Esophagus squamous epithelium (tissue), 5 donors: ENCODE measurements around the gene ZNF319. TPM values are rescaled to one million over a fixed set of nuclear protein-coding genes. Genes with fewer than 3 reads are reported as not detected.

Source experiments
- DNase-seq: peaks from one replicate; lab custom pipeline; 2025; lab: John Stamatoyannopoulos, UW
- H3K27ac ChIP-seq, 4 donors: fragments of 200-600 bp; sonication (generic); one replicate each; pipeline ENCODE4 v1.5.1; 2016 to 2019; ENCODE audit warnings: mild to moderate bottlenecking in 1 of 4
- H3K27me3 ChIP-seq, 4 donors: fragments of 200-600 bp; sonication (generic); 1 replicate in 3 of 4; 2 replicates in 1 of 4; pipeline versions ENCODE4 v1.5.1 to v1.6.0; 2017 to 2021; ENCODE audit warnings: antibody characterized with exemption in 1 of 4
- H3K36me3 ChIP-seq, 3 donors: fragments of 200-600 bp; sonication (generic); one replicate each; pipeline ENCODE4 v1.5.1; 2016 to 2019
- H3K4me1 ChIP-seq, 3 donors: fragments of 200-600 bp; sonication (generic); one replicate each; pipeline ENCODE4 v1.5.1; 2017 to 2019
- H3K4me3 ChIP-seq, 4 donors: fragments of 200-600 bp; sonication (generic); 1 replicate in 3 of 4; 2 replicates in 1 of 4; pipeline ENCODE4 v1.5.1; 2016 to 2019; ENCODE audit warnings: mild to moderate bottlenecking in 2 of 4, moderate library complexity in 1 of 4
- H3K9me3 ChIP-seq, 3 donors: fragments of 200-600 bp; sonication (generic); one replicate each; pipeline ENCODE4 v1.5.1; 2016 to 2019
- POLR2A ChIP-seq, 4 donors: fragments of 450-650 bp; IDR thresholded peaks; one replicate each; pipeline ENCODE4 v1.6.1; 2017; ENCODE audit warnings: antibody characterized with exemption in 4 of 4, mild to moderate bottlenecking in 4 of 4, moderate library complexity in 3 of 4
- WGBS, 2 donors: methylation state at CpG; one replicate each; pipeline ENCODE4 v1.1.5; 2018; 5-methylcytosine and 5-hydroxymethylcytosine counted together
- intact Hi-C: fragments of 100-400 bp; cut with DNase I; formaldehyde crosslinking; loops from one replicate; pipeline ENCODE4 v1.15.0; 2022
- total RNA-seq, 4 donors: library from RNA; depleted of rRNA; stranded (reverse); fragments of >200 nt; gene quantifications; one replicate each; pipeline ENCODE4 v1.1.0, GENCODE V29; 2016
- TF ChIP-seq, protein P1 (sequence below), 6 experiments: fragments of 450-650 bp in 4 of 6; fragments of 200-600 bp in 2 of 6; sonication (generic) in 2 of 6; IDR thresholded peaks; one replicate each; pipeline ENCODE4 v1.5.1; 2016 to 2019; ENCODE audit warnings: antibody characterized with exemption in 6 of 6, mild to moderate bottlenecking in 4 of 6, moderate library complexity in 4 of 6
- donor health status: DM: yes; HTN: yes; CAD: no.

ZNF319 gene
- total RNA-seq, 4 donors from 2014 or later = 1.5 to 5.1 (median 2.6) TPM

DNA sequence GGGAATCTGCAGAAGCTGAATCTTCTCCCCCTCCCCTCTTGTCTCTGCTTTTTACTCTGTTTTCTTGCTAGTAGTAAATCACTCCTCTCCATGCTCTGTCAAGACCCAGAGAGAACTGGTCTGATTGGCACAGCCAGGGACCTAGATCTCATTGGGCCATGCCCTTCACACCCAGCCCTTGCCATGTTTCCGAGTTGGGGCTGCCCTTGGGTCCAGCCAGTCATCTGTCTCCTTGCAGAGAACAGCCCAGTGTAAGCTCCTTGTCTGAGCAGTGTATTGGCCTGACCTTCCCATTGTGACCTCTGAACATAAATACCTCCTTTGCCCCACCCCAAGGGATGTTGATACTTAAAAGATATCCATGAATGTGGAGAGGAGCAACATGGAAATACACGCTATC is 28.9 kb upstream of the ZNF319 start:
- TF ChIP-seq POLR2A (IDR thresholded peaks at IDR 0.05) = no peak
- TF ChIP-seq, protein P1, sequence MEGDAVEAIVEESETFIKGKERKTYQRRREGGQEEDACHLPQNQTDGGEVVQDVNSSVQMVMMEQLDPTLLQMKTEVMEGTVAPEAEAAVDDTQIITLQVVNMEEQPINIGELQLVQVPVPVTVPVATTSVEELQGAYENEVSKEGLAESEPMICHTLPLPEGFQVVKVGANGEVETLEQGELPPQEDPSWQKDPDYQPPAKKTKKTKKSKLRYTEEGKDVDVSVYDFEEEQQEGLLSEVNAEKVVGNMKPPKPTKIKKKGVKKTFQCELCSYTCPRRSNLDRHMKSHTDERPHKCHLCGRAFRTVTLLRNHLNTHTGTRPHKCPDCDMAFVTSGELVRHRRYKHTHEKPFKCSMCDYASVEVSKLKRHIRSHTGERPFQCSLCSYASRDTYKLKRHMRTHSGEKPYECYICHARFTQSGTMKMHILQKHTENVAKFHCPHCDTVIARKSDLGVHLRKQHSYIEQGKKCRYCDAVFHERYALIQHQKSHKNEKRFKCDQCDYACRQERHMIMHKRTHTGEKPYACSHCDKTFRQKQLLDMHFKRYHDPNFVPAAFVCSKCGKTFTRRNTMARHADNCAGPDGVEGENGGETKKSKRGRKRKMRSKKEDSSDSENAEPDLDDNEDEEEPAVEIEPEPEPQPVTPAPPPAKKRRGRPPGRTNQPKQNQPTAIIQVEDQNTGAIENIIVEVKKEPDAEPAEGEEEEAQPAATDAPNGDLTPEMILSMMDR (IDR thresholded peaks at IDR 0.05) = no peak
- Histone ChIP-seq H3K4me3 (no peak overlapping the region), H3K4me1 (peaks cover 19 to 78% (median 33%) of the 10 kb centered on the region in 3 donors), H3K36me3 (no peaks in the 10 kb centered on the region), H3K9me3 (no peaks in the 10 kb centered on the region), H3K27ac (no peak overlapping the region), H3K27me3 (peaks cover 0 to 20% (median 0%) of the 10 kb centered on the region in 4 donors)
- intact Hi-C loops = no loop called here
- 85 to 100% methylated on average over 1 to 2 of the region's 2 CpGs for WGBS, 2 donors
- no peak for DNase-seq

DNA sequence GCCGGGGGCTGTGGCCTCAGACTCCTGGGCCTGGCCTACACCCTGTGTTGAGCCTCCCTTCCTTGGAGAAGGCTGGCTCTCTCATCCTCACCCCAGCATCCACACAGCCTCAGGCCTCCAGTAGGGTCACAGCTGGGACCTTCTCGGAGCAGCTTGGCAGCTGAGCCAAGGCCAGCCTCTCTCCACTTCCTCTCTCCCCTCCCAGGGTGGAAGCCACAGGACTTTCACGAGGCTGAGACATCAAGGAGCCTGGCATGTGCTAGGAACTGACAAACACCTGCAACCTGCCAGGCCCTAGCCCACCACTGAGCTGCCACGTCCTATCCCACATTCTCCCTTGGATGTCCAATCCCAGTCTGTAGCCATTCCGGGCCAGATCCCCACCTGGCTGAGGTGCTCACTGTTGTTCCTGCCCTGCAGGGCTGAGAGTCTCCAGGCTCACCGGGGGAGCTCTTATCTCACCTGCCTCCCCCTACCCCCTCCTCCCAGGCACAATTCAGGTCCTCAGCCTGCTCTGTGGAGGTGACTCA is 28.1 kb upstream of the ZNF319 start:
- DNase-seq = no peak
- no peak overlapping the region for H3K27ac ChIP-seq
- intact Hi-C loops = no loop called here
- no peak overlapping the region for H3K4me3 ChIP-seq
- H3K4me1 ChIP-seq = peaks cover 20 to 86% (median 34%) of the 10 kb centered on the region in 3 donors
- TF ChIP-seq POLR2A (IDR thresholded peaks at IDR 0.05) = no peak
- TF ChIP-seq, protein P1 (IDR thresholded peaks at IDR 0.05) = no peak
- whole genome bisulfite sequencing, 2 donors = 58 to 90% methylated on average over 2 to 6 of the region's 6 CpGs
- no peaks in the 10 kb centered on the region for H3K36me3 ChIP-seq
- H3K9me3 ChIP-seq = no peaks in the 10 kb centered on the region
- H3K27me3 ChIP-seq = peaks cover 0 to 24% (median 0%) of the 10 kb centered on the region in 4 donors

DNA sequence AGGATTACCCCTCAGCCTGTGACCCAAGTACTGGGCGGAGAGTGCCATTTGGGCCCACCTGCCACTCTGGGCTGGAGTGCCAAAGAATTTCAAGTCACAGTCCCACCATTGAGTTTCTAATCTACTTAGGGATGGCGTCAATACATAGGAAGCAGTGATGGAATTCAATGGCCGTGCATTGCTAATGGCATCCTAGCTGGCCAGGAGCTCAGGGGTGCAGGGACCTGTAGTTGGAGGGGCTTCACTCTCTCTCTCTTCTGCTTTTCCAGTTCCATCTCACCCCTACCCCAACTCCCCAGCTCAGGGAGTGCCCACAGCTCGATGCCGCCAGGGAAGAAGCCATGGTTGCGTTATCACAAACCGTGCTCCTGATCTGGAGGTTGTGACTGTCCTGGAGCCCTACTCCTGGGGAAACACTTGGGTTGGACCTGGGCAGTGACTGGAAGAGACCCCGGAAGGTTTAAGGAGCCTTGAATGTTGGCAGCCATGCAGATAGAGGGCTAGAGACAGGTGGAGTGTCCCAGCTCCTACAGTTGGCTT is 27.5 kb upstream of the ZNF319 start:
- H3K4me1 ChIP-seq = peaks cover 27 to 87% (median 34%) of the 10 kb centered on the region in 3 donors
- no peak for DNase-seq
- no CpG with 5 or more reads among the region's 8 CpGs for WGBS, 2 donors
- H3K27ac ChIP-seq = peak overlapping the region in 2 of 4 donors; percentile 75 to 85
- H3K9me3 ChIP-seq = no peaks in the 10 kb centered on the region
- intact Hi-C loops = no loop called here
- H3K36me3 ChIP-seq = no peaks in the 10 kb centered on the region
- H3K27me3 ChIP-seq = peaks cover 0 to 24% (median 0%) of the 10 kb centered on the region in 4 donors
- peak overlapping the region in 2 of 4 donors; percentile 75 to 79 for H3K4me3 ChIP-seq
- TF ChIP-seq POLR2A (IDR thresholded peaks at IDR 0.05) = no peak
- TF ChIP-seq, protein P1 (IDR thresholded peaks at IDR 0.05) = no peak

DNA sequence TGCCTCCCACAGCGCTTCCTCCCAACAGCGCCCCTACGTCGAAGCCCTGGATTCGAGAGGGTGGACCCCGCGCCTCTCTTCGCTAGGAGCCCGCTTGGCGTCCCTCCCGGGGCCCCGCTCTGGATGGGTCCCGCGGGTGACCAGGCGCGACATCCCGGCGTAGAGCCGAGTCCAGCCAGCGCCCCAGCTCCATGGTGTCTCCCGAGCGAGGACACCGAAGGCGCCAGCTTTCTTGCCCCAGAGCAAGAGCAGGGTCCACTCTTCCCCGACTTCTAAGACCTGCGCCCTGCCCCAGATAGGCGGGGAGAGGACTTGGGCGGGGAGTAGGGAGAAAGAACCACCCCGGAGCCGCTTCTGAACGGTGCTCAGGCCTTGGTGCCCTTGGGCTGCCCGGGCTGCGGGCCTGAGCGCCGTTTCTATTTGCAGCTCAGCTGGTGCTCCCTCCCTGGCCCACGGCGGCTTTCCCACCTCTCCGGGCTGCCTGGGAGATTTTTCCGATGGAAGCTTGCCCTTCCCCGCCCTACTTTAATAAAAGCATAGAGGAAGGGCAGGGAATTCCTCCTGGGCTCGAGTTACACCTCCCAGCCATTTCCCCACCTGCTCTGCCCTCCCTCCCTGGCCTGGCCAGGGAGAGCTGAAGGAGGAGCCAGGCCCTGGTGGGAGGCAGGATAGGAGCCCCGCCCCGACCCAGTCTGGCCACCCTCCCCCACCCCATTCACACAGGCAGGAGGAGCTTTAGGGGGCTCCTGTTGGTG is 26.9 kb upstream of the ZNF319 start:
- Histone ChIP-seq H3K27ac (peak overlapping the region in 3 of 4 donors; percentile 75 to 85 (median 83)), H3K4me1 (peaks cover 33 to 87% (median 34%) of the 10 kb centered on the region in 3 donors), H3K27me3 (peaks cover 0 to 24% (median 0%) of the 10 kb centered on the region in 4 donors), H3K9me3 (no peaks in the 10 kb centered on the region), H3K36me3 (no peaks in the 10 kb centered on the region), H3K4me3 (peak overlapping the region; percentile 55 to 79 (median 76))
- 0 to 10% methylated on average over 3 to 20 of the region's 43 CpGs for WGBS, 2 donors
- TF ChIP-seq, protein P1 (IDR thresholded peaks at IDR 0.05) = no peak
- no peak for TF ChIP-seq POLR2A (IDR thresholded peaks at IDR 0.05)
- intact Hi-C loops = no loop called here
- DNase-seq = no peak
